Gastrocnemius medialis (tissue), 4 donors: Measurements from ENCODE around the gene TXNRD1. TPM values are rescaled to one million over a fixed set of nuclear protein-coding genes. Genes with fewer than 3 reads are reported as not detected.

Source experiments
- ATAC-seq, 2 donors: fragments of 150-250 bp; one replicate each; pipeline ENCODE4 v1.9.1; 2016
- DNase-seq, 2 donors: peaks; one replicate each; pipeline ENCODE4 v3.0.0-alpha.2; 2019
- H3K27ac ChIP-seq, 4 donors: fragments of 200-600 bp; sonication (generic); 1 replicate in 1 of 4; 2 replicates in 3 of 4; pipeline ENCODE4 v1.5.1; 2016 to 2018; ENCODE audit warnings: mild to moderate bottlenecking in 2 of 4, moderate library complexity in 1 of 4
- H3K27me3 ChIP-seq, 3 donors: fragments of 200-600 bp; sonication (generic) in 2 of 3; 1 replicate in 1 of 3; 2 replicates in 2 of 3; pipeline versions ENCODE4 v1.5.1 to v1.6.0; 2016 to 2019; ENCODE audit warnings: mild to moderate bottlenecking in 1 of 3, moderate library complexity in 1 of 3
- H3K36me3 ChIP-seq, 2 donors: fragments of 200-600 bp; sonication (generic) in 1 of 2; one replicate each; pipeline ENCODE4 v1.5.1; 2017 to 2018
- H3K4me1 ChIP-seq, 2 donors: fragments of 200-600 bp; sonication (generic) in 1 of 2; one replicate each; pipeline ENCODE4 v1.5.1; 2016 to 2017; ENCODE audit warnings: mild to moderate bottlenecking in 2 of 2
- H3K4me3 ChIP-seq, 4 donors: fragments of 200-600 bp; sonication (generic) in 3 of 4; 1 replicate in 1 of 4; 2 replicates in 3 of 4; pipeline ENCODE4 v1.5.1; 2016 to 2019; ENCODE audit warnings: mild to moderate bottlenecking in 2 of 4
- H3K9me3 ChIP-seq, 3 donors: fragments of 200-600 bp; sonication (generic) in 2 of 3; 1 replicate in 1 of 3; 2 replicates in 2 of 3; pipeline ENCODE4 v1.5.1; 2016 to 2019
- CTCF ChIP-seq, 5 experiments: fragments of 450-650 bp in 3 of 5; fragments of 200-600 bp in 2 of 5; sonication (generic) in 2 of 5; IDR thresholded peaks in 4 of 5; conservative IDR thresholded peaks in 1 of 5; 1 replicate in 4 of 5; 2 replicates in 1 of 5; pipeline ENCODE4 v1.5.1; 2016 to 2019; ENCODE audit warnings: antibody characterized with exemption in 5 of 5, mild to moderate bottlenecking in 3 of 5, moderate library complexity in 3 of 5
- POLR2A ChIP-seq, 2 donors: fragments of 450-650 bp; IDR thresholded peaks; one replicate each; pipeline ENCODE4 v1.6.1; 2017; ENCODE audit warnings: antibody characterized with exemption in 2 of 2, mild to moderate bottlenecking in 2 of 2, moderate library complexity in 2 of 2
- in situ Hi-C, 4 donors: fragments of 200-750 bp; cut with MboI; loops; one replicate each; pipeline versions ENCODE4 v1.15.0 to v1.8.0; 2017; ENCODE audit warnings: low sequenced_read_pairs in 4 of 4
- intact Hi-C: fragments of 100-400 bp; cut with DNase I; formaldehyde crosslinking; loops from one replicate; pipeline ENCODE4 v1.15.1; 2023; ENCODE audit warnings: low total_unique reads
- total RNA-seq, 4 donors: library from RNA; depleted of rRNA; stranded (reverse); fragments of >200 nt; gene quantifications; one replicate each; pipeline versions ENCODE4 v1.1.0 to v1.2.3, GENCODE V29; 2016

TXNRD1 gene
- total RNA-seq, 4 donors from 2014 or later = 96.6 to 139 (median 118) TPM

GRCh38 chr12:104188534-104188933, 27.0 kb upstream of the TXNRD1 start:
- no peak for TF ChIP-seq POLR2A (IDR thresholded peaks at IDR 0.05)
- TF ChIP-seq CTCF (IDR thresholded peaks at IDR 0.05 in 4 of 5, conservative IDR thresholded peaks at IDR 0.05 in 1 of 5) = no peak
- Histone ChIP-seq H3K4me3 (no peak overlapping the region), H3K9me3 (peaks cover 0 to 8% (median 6%) of the 10 kb centered on the region in 3 donors), H3K4me1 (no peaks in the 10 kb centered on the region), H3K27me3 (no peaks in the 10 kb centered on the region), H3K27ac (no peak overlapping the region), H3K36me3 (no peaks in the 10 kb centered on the region)
- ATAC-seq = no peak
- intact Hi-C loops = no loop called here
- no peak for DNase-seq
- in situ Hi-C loops = loop anchor here in 2 of 4 donors (25.0 kb wide), 1 partner anchor 1199 kb away; no protein-coding TSS in a partner anchor

DNA sequence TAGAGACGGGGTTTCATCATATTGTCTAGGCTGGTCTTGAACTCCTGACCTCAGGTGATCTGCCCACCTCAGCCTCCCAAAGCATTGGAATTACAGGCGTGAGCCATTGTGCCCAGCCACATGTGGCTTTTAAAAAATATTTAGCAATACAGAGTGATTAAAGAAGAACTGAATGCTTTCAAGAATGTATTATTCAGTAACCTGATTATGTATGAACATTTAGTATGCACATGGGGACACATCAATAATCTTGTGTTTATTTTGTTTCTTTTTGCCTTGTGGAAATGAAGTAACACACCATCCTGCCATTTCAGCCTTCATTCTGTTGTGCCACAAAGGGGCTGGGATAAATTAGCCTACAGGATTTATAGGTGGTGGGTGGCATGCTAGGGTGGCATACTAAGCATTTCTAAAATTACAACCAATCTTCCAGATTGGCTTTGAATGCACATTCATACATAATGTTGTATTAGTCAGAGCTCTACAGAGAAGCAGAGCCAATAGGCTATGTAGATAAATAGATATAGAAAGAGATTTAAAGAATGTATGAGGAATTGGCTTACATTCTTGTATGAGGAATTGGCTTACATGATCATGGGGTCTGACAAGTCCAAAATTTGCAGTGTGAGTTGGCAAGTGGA, 25.5 kb upstream of the TXNRD1 start:
- DNase-seq = no peak

GRCh38 chr12:104190641-104191176, 24.9 kb upstream of the TXNRD1 start:
- Histone ChIP-seq H3K27me3 (no peaks in the 10 kb centered on the region), H3K27ac (no peak overlapping the region), H3K4me3 (no peak overlapping the region), H3K4me1 (no peaks in the 10 kb centered on the region), H3K9me3 (no peaks in the 10 kb centered on the region), H3K36me3 (no peaks in the 10 kb centered on the region)
- TF ChIP-seq POLR2A (IDR thresholded peaks at IDR 0.05) = no peak
- no peak for TF ChIP-seq CTCF (IDR thresholded peaks at IDR 0.05 in 4 of 5, conservative IDR thresholded peaks at IDR 0.05 in 1 of 5)
- in situ Hi-C loops = loop anchor here in 2 of 4 donors (10.0 to 25.0 kb wide), 2 partner anchors 864 to 1197 kb away; no protein-coding TSS in a partner anchor
- intact Hi-C loops = no loop called here
- no peak for DNase-seq
- ATAC-seq = no peak

More for the DNA sequence above, 25.5 kb upstream of the TXNRD1 start:
- Histone ChIP-seq H3K36me3 (no peaks in the 10 kb centered on the region), H3K4me1 (no peaks in the 10 kb centered on the region), H3K27me3 (no peaks in the 10 kb centered on the region), H3K4me3 (no peak overlapping the region), H3K27ac (no peak overlapping the region), H3K9me3 (no peaks in the 10 kb centered on the region)
- ATAC-seq = no peak
- TF ChIP-seq CTCF (IDR thresholded peaks at IDR 0.05 in 4 of 5, conservative IDR thresholded peaks at IDR 0.05 in 1 of 5) (no peak), POLR2A (IDR thresholded peaks at IDR 0.05) (no peak)
- in situ Hi-C loops = loop anchor here in 2 of 4 donors (10.0 to 25.0 kb wide), 2 partner anchors 865 to 1197 kb away; no protein-coding TSS in a partner anchor
- intact Hi-C loops = no loop called here

DNA sequence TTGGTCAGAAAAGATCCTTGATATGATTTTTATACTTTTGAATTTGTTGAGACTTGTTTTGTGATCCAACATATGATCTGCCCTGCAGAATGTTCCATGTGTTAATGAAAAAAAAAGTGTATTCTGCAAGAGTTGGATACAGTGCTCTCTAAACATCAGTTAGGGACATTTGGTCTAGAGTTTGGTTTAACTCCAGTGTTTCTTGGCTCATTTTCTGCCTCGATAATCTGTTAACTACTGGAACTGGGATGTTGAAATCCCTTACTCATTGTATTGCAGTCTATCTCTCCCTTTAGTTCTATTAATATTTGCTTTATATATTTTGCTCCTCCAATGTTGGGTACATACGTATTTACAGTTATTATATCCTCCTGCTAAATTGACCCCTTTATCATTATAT, 18.3 kb upstream of the TXNRD1 start:
- no peaks in the 10 kb centered on the region for H3K36me3 ChIP-seq
- DNase-seq (no peak), ATAC-seq (peak; percentile 66 to 78)
- no peak overlapping the region for H3K4me3 ChIP-seq
- H3K27ac ChIP-seq = no peak overlapping the region
- TF ChIP-seq POLR2A (IDR thresholded peaks at IDR 0.05) (no peak), CTCF (IDR thresholded peaks at IDR 0.05 in 4 of 5, conservative IDR thresholded peaks at IDR 0.05 in 1 of 5) (no peak)
- no peaks in the 10 kb centered on the region for H3K27me3 ChIP-seq
- intact Hi-C loops = no loop called here
- H3K9me3 ChIP-seq = no peaks in the 10 kb centered on the region
- no peaks in the 10 kb centered on the region for H3K4me1 ChIP-seq
- in situ Hi-C loops = loop anchor here in 2 of 4 donors (10.0 to 25.0 kb wide), 2 partner anchors 858 to 1190 kb away; no protein-coding TSS in a partner anchor
